GM21786 (cell line): Measurements from ENCODE around the gene USP47.

Source experiments
- ATAC-seq: cut with Tn5 transposase; IDR thresholded peaks from one replicate; pipeline ENCODE4 v1.9.1; 2021; ENCODE audit not compliant: unreplicated experiment

USP47 gene

GRCh38 chr11:11865449-11865848 is 23.7 kb downstream of the USP47 start:
- no peak for ATAC-seq

- no peak for ATAC-seq
Measured at GRCh38 chr11:11866203-11866602, 24.4 kb downstream of the USP47 start.

GRCh38 chr11:11867720-11868119 is 25.9 kb downstream of the USP47 start:
- no peak for ATAC-seq

GRCh38 chr11:11871991-11872401 is 30.2 kb downstream of the USP47 start:
- no peak for ATAC-seq

GRCh38 chr11:11876458-11876857 is 34.7 kb downstream of the USP47 start:
- ATAC-seq: no peak

- ATAC-seq: no peak
Measured at GRCh38 chr11:11880179-11880578, 38.4 kb downstream of the USP47 start.

- ATAC-seq: no peak
Measured at GRCh38 chr11:11882539-11882938, 40.8 kb downstream of the USP47 start.

- no peak for ATAC-seq
Measured at GRCh38 chr11:11884351-11884750, 42.6 kb downstream of the USP47 start.

GRCh38 chr11:11884774-11885481 is 43.2 kb downstream of the USP47 start:
- peak; percentile 93 for ATAC-seq

- no peak for ATAC-seq
Measured at GRCh38 chr11:11894486-11894885, 52.7 kb downstream of the USP47 start.

GRCh38 chr11:11895672-11896071 is 53.9 kb downstream of the USP47 start:
- no peak for ATAC-seq

GRCh38 chr11:11898648-11899047 is 56.9 kb downstream of the USP47 start:
- ATAC-seq: no peak

- ATAC-seq: no peak
Measured at GRCh38 chr11:11899401-11899800, 57.6 kb downstream of the USP47 start.

- ATAC-seq: no peak
Measured at GRCh38 chr11:11901929-11902328, 60.2 kb downstream of the USP47 start.

GRCh38 chr11:11909727-11910126 is 68.0 kb downstream of the USP47 start:
- no peak for ATAC-seq

- ATAC-seq: no peak
Measured at GRCh38 chr11:11910541-11910940, 68.8 kb downstream of the USP47 start.

- no peak for ATAC-seq
Measured at GRCh38 chr11:11913395-11913794, 71.6 kb downstream of the USP47 start.

- ATAC-seq: no peak
Measured at GRCh38 chr11:11915625-11916024, 73.9 kb downstream of the USP47 start.

- no peak for ATAC-seq
Measured at GRCh38 chr11:11916981-11917399, 75.2 kb downstream of the USP47 start.

GRCh38 chr11:11923828-11924227 is 82.1 kb downstream of the USP47 start:
- ATAC-seq: no peak

GRCh38 chr11:11929920-11930319 is 88.1 kb downstream of the USP47 start:
- ATAC-seq: no peak

- ATAC-seq: no peak
Measured at GRCh38 chr11:11931461-11932055, 89.8 kb downstream of the USP47 start.

GRCh38 chr11:11935536-11935935 is 93.8 kb downstream of the USP47 start:
- no peak for ATAC-seq
